Measurements from ENCODE around the gene NUP62.
"Not testable (repeated sequence)": the region's sequence is repeated elsewhere in the genome, so short reads cannot be mapped to it uniquely, and the experiment has no call there.

DNA sequence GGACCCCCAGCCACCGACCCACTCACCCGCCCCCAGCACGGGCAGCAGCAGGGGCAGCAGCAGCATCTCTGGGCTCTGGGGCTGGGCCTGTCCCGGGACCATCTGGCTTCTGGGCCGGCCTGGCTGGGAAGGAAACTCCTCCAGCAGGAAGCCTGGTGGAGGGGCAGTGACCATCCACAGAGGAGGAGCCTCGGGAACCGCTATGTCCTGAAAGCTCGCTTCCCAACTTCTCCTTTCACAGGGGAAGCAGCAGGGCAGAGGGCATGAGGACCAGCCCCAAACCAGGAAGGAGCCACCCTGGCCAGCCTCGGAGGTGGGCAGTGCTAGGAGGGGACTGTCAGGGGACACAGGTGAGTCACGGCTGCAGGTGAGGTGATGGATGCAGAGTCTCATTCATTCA lies 31.7 kb upstream of the NUP62 start, which contains the start of gene SIGLEC11:
- TF ChIP-seq ZNF274 (IDR thresholded peaks at IDR 0.05; ENCODE audit: low read depth, low read length); YY1 (IDR thresholded peaks at IDR 0.05; ENCODE audit: insufficient read depth, insufficient read length): not testable (repeated sequence)
